Measurements from ENCODE around the gene ZBTB6.
A peak's percentile ranks its signal among the peaks of the same experiment; 100 is the strongest.

ZBTB6 gene

DNA sequence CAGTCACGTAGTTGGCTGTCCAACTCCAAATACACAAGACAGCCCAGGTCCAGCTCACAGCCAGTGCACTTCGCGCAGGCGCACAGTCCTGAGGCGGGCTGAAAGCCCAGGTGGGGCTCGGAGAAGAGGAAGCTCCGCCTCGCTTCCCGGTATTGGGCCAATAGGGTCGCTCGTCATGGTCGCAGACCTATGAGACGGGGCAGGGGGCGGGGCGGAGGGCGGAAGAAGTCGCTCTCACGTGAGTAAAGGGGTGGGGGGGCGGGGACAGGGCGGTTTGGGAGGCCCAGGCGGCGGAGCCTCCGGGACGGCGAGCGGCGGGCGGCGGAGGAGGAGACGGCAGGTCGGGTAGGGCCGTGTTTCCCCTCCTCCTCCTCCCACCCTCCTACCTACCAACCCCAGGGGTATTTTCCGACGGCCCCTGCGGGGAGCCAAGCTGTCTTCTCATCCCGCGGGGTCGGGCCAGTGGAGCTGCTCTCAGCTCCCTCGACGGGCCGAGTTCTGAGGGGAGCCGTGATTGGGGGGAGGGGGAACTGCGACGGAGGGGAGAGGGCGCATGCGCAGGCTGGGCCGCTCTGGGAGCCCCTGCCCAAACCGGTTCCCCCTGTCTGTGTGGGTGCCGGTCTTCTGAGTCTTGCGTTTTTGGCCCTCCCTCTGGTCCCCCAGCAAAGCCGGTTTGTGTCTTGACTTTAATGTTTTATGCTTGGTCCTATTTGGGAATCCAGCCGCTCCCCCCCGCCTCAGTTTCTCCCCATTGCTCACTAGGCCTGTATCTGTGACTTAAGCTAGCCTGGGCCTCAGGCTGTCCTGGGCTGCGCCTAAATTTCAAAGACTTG lies 27.8 kb upstream of the ZBTB6 start, which contains the start of gene RABGAP1:
Gene RABGAP1, plus strand, starts transcription at position 272 of the 833 bp plus-strand sequence. CDS start 16,040 bp downstream, outside the sequence.
- peak; percentile 98 for ATAC-seq
- TF ChIP-seq ESRRG (CRISPR knock-in tag; IDR thresholded peaks at IDR 0.05) (no peak), CSDC2 (CRISPR knock-in tag; IDR thresholded peaks at IDR 0.05) (no peak), PPARA (CRISPR knock-in tag; IDR thresholded peaks at IDR 0.05; ENCODE audit: borderline replicate concordance) (no peak), ARNTL (CRISPR knock-in tag; IDR thresholded peaks at IDR 0.05; ENCODE audit: borderline replicate concordance, low read depth) (no peak), TCF4 (CRISPR knock-in tag; IDR thresholded peaks at IDR 0.05; ENCODE audit: borderline replicate concordance) (no peak), SNAI2 (CRISPR knock-in tag; IDR thresholded peaks at IDR 0.05) (no peak), GLIS3 (CRISPR knock-in tag; IDR thresholded peaks at IDR 0.05) (0 out of 2 replicates have a peak, but pooled peaks have one; percentile 66), OSR1 (CRISPR knock-in tag; IDR thresholded peaks at IDR 0.05) (no peak)
- TF ChIP-seq, protein P1, sequence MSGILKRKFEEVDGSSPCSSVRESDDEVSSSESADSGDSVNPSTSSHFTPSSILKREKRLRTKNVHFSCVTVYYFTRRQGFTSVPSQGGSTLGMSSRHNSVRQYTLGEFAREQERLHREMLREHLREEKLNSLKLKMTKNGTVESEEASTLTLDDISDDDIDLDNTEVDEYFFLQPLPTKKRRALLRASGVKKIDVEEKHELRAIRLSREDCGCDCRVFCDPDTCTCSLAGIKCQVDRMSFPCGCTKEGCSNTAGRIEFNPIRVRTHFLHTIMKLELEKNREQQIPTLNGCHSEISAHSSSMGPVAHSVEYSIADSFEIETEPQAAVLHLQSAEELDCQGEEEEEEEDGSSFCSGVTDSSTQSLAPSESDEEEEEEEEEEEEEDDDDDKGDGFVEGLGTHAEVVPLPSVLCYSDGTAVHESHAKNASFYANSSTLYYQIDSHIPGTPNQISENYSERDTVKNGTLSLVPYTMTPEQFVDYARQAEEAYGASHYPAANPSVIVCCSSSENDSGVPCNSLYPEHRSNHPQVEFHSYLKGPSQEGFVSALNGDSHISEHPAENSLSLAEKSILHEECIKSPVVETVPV (CRISPR knock-in tag; IDR thresholded peaks at IDR 0.05) = no peak
- TF ChIP-seq, protein P2, sequence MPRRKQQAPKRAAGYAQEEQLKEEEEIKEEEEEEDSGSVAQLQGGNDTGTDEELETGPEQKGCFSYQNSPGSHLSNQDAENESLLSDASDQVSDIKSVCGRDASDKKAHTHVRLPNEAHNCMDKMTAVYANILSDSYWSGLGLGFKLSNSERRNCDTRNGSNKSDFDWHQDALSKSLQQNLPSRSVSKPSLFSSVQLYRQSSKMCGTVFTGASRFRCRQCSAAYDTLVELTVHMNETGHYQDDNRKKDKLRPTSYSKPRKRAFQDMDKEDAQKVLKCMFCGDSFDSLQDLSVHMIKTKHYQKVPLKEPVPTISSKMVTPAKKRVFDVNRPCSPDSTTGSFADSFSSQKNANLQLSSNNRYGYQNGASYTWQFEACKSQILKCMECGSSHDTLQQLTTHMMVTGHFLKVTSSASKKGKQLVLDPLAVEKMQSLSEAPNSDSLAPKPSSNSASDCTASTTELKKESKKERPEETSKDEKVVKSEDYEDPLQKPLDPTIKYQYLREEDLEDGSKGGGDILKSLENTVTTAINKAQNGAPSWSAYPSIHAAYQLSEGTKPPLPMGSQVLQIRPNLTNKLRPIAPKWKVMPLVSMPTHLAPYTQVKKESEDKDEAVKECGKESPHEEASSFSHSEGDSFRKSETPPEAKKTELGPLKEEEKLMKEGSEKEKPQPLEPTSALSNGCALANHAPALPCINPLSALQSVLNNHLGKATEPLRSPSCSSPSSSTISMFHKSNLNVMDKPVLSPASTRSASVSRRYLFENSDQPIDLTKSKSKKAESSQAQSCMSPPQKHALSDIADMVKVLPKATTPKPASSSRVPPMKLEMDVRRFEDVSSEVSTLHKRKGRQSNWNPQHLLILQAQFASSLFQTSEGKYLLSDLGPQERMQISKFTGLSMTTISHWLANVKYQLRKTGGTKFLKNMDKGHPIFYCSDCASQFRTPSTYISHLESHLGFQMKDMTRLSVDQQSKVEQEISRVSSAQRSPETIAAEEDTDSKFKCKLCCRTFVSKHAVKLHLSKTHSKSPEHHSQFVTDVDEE (CRISPR knock-in tag; IDR thresholded peaks at IDR 0.05) = 0 out of 2 replicates have a peak, but pooled peaks have one; percentile 26
- TF ChIP-seq, protein P3, sequence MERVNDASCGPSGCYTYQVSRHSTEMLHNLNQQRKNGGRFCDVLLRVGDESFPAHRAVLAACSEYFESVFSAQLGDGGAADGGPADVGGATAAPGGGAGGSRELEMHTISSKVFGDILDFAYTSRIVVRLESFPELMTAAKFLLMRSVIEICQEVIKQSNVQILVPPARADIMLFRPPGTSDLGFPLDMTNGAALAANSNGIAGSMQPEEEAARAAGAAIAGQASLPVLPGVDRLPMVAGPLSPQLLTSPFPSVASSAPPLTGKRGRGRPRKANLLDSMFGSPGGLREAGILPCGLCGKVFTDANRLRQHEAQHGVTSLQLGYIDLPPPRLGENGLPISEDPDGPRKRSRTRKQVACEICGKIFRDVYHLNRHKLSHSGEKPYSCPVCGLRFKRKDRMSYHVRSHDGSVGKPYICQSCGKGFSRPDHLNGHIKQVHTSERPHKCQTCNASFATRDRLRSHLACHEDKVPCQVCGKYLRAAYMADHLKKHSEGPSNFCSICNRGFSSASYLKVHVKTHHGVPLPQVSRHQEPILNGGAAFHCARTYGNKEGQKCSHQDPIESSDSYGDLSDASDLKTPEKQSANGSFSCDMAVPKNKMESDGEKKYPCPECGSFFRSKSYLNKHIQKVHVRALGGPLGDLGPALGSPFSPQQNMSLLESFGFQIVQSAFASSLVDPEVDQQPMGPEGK (CRISPR knock-in tag; IDR thresholded peaks at IDR 0.05; ENCODE audit: borderline replicate concordance) = 0 out of 2 replicates have a peak, but pooled peaks have one; percentile 30
- TF ChIP-seq, protein P4, sequence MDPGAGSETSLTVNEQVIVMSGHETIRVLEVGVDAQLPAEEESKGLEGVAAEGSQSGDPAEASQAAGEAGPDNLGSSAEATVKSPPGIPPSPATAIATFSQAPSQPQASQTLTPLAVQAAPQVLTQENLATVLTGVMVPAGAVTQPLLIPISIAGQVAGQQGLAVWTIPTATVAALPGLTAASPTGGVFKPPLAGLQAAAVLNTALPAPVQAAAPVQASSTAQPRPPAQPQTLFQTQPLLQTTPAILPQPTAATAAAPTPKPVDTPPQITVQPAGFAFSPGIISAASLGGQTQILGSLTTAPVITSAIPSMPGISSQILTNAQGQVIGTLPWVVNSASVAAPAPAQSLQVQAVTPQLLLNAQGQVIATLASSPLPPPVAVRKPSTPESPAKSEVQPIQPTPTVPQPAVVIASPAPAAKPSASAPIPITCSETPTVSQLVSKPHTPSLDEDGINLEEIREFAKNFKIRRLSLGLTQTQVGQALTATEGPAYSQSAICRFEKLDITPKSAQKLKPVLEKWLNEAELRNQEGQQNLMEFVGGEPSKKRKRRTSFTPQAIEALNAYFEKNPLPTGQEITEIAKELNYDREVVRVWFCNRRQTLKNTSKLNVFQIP (CRISPR knock-in tag; IDR thresholded peaks at IDR 0.05; ENCODE audit: borderline replicate concordance, low read depth) = no peak

DNA sequence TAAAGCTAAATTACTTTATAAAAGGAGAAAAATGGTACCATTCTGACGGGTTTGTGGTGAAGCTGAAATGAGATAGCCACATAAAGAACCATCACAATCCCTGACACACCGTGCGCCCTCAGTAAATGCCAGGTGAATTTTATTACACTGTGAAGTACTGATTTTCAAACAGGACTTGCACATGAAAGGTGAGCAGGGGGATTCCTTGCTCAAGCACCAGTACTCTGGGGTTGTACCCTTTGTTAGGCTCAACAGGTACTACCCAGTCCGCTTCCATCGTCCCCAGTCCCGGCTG lies 27.3 kb upstream of the ZBTB6 start:
- ATAC-seq = no peak
- no peak for TF ChIP-seq ISL1 (CRISPR knock-in tag; IDR thresholded peaks at IDR 0.05)
- TF ChIP-seq ZFP3 (CRISPR knock-in tag; IDR thresholded peaks at IDR 0.05) = 0 out of 2 replicates have a peak, but pooled peaks have one; percentile 12
- no peak for TF ChIP-seq PPARA (CRISPR knock-in tag; IDR thresholded peaks at IDR 0.05; ENCODE audit: borderline replicate concordance)
- TF ChIP-seq, protein P4 (CRISPR knock-in tag; IDR thresholded peaks at IDR 0.05; ENCODE audit: borderline replicate concordance, low read depth) = no peak
- TF ChIP-seq, protein P5, sequence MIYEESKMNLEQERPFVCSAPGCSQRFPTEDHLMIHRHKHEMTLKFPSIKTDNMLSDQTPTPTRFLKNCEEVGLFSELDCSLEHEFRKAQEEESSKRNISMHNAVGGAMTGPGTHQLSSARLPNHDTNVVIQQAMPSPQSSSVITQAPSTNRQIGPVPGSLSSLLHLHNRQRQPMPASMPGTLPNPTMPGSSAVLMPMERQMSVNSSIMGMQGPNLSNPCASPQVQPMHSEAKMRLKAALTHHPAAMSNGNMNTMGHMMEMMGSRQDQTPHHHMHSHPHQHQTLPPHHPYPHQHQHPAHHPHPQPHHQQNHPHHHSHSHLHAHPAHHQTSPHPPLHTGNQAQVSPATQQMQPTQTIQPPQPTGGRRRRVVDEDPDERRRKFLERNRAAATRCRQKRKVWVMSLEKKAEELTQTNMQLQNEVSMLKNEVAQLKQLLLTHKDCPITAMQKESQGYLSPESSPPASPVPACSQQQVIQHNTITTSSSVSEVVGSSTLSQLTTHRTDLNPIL (CRISPR knock-in tag; IDR thresholded peaks at IDR 0.05; ENCODE audit: low read depth) = no peak

DNA sequence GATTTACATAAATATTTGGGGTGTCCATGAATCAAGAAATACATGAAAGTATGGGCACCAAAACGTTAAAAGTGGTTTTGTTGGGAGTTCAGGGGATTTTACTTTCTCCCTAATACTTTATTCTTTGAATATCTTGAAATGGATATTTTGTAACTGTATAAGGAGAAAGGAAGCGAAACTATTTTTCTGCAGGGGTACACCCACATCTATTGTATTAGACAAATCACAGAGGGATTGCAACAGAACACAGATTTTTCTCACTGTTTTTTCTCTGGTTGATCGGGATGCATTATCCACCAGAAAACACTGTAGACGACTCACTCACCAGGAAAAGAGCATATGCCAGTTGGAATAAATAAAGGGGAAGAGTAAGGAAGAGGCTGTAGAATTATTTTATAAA lies 26.5 kb upstream of the ZBTB6 start:
- TF ChIP-seq, protein P4 (CRISPR knock-in tag; IDR thresholded peaks at IDR 0.05; ENCODE audit: borderline replicate concordance, low read depth) = no peak
- TF ChIP-seq, protein P2 (CRISPR knock-in tag; IDR thresholded peaks at IDR 0.05) = no peak
- TF ChIP-seq OSR1 (CRISPR knock-in tag; IDR thresholded peaks at IDR 0.05) = no peak
- TF ChIP-seq RARB (CRISPR knock-in tag; IDR thresholded peaks at IDR 0.05) = no peak
- TF ChIP-seq CSDC2 (CRISPR knock-in tag; IDR thresholded peaks at IDR 0.05) = no peak
- TF ChIP-seq ZNF565 (CRISPR knock-in tag; conservative IDR thresholded peaks at IDR 0.05; ENCODE audit: low read depth) = no peak
- TF ChIP-seq ISL1 (CRISPR knock-in tag; IDR thresholded peaks at IDR 0.05) = no peak
- ATAC-seq = no peak

All from SK-N-SH treated with all-trans-retinoic acid at 6 μM for 48 hours (cell line).